GM21825 (cell line): ENCODE measurements around the gene RPL35.

Experiments used
- ATAC-seq: cut with Tn5 transposase; IDR thresholded peaks from one replicate; pipeline ENCODE4 v1.9.1; 2021; ENCODE audit warnings: mild to moderate bottlenecking, moderate library complexity; ENCODE audit not compliant: unreplicated experiment

Gene RPL35

GRCh38 chr9:124877021-124877782 is 15.4 kb upstream of the RPL35 start:
- ATAC-seq: no peak

DNA sequence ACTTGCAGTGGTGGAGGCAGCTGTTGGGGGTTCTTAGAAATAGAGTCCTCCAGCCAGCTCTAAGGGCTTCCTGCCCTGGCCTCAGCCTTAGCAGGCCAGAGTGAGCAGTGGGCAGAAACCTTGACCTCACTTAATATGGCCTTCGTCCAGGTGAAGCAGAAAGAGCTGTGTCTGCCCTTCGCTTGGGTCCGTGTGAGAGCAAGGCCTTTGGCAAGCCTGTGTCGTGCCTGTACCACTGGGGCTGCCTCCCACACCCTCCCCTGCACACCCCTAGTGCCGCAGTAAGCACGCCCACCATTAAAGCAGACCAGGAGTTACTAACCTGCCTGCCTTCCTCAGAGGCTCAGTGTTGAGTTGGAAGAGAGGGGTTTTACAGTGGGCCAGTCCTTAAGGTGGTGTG is 13.7 kb upstream of the RPL35 start:
- ATAC-seq: no peak

DNA sequence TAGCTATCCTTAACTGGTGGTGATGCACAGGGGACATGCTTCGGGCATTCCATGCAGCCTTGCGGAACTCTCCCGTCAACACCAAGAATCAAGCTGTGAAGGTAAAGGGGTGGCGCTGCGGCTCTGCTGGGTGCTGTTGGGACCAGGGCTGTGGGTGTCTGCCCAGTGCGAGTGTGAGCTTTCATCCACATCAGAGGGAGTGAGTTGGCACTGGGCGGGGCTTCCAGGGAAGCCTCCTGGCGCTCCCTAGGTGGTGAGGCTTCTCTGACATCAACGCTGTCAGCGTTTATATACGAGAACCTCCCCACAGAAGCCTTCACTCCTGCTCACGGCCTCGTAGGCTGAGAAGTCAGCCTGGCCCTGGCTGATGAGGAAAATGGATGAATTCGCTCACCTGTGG is 11.9 kb upstream of the RPL35 start:
- ATAC-seq: no peak

GRCh38 chr9:124871156-124871561 is 9.4 kb upstream of the RPL35 start:
- ATAC-seq: no peak

- no peak for ATAC-seq
Observed at GRCh38 chr9:124870723-124871122, 9.0 kb upstream of the RPL35 start.

DNA sequence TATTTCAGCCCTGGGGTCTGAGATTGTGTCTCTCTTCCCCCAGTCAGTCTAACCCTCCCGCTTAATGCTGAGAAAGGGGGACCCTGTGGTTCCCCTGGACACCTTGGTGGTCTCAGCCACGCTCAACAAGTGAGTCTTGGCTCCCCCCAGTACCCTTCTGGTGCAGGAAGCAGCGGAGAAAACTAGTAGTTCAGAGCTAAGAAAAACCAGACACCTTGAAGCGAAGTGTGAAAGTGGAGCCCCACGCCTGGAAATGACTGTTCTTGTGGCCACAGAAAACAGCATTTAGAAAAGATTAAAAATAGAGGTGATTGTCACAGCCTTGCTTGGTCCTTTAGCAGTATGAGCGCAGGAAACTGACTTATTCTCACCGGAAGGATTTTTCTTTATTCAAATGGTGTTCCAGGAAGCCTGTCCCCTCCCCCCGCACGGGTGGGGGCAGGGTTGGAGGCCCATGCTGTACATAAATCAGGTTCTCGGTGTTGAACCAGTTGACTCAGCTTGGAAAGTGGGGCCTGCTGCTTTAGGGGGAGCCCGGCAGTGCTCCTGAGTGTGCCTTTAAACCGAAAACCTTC is 8.3 kb upstream of the RPL35 start:
- ATAC-seq: peak; percentile 40

DNA sequence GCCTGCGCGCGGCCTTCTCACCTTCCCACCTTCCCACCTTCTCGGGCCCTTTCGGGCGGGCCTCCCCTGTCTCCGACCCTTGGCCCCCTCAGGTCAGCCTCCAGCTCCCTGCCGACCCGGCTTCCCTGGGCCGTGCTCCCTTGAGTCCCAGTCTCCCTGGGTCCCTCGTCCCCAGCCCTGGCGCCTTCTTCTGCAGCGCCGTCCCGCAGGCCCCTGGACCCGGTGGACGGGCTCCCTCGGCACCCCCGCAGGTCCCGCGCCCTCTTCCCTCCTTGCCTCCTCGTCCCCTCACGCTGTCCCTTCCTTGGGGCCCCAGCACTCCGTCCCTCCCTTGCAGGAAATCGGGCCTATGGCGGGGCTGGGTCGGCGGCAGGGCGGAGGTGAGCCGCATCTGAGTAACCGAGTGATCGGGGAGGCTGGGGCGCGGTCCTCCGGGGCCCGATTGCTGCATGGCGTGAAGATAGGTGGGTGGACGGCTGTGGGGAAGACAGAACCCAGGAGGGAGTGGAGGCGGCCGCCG is 7.8 kb upstream of the RPL35 start:
- peak; percentile 1 for ATAC-seq

DNA sequence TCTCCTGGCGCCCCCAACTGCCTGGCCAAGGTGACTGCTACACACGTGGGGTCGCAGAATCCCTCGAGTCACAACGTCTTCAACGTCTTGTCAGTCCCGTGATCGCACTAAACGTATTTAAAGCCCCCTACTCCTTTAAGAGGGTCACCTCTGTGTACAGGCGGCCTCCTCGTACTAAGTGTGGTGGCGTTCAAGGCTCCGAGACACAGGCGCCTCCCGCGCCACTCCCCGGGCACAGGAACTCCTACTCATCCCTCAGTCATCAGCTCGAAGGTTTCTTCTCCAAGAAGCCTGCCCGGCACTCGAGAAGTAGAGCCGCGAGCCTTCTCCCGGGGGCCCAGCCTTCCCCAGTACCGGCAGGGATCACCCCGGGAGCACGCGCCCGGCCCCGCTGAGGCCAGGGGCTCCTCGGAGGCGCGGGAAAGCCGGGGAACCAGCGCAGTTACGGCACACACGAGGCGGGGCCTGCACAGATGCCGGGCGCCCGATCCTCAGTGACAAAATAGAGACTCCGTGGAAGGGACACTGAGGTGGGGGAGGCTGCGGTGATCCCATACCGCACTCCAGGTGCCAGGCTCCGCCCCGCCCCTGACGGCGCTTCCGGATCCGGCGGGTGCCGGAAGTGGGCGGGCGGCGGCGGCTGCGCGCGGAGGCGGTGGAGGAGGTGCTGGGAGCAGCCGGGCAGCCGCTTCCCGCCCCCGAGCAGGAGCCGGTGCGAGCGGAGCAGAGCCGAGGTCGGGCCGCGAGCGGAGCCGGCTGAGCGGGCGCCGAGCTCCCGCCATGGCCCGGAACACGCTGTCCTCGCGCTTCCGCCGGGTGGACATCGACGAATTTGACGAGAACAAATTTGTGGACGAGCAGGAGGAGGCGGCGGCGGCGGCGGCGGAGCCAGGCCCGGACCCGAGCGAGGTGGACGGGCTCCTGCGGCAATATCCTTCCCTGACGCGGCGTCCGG is 7.0 kb upstream of the RPL35 start:
- ATAC-seq: peak; percentile 70

GRCh38 chr9:124863371-124863871 is 1.7 kb upstream of the RPL35 start:
- no peak for ATAC-seq

DNA sequence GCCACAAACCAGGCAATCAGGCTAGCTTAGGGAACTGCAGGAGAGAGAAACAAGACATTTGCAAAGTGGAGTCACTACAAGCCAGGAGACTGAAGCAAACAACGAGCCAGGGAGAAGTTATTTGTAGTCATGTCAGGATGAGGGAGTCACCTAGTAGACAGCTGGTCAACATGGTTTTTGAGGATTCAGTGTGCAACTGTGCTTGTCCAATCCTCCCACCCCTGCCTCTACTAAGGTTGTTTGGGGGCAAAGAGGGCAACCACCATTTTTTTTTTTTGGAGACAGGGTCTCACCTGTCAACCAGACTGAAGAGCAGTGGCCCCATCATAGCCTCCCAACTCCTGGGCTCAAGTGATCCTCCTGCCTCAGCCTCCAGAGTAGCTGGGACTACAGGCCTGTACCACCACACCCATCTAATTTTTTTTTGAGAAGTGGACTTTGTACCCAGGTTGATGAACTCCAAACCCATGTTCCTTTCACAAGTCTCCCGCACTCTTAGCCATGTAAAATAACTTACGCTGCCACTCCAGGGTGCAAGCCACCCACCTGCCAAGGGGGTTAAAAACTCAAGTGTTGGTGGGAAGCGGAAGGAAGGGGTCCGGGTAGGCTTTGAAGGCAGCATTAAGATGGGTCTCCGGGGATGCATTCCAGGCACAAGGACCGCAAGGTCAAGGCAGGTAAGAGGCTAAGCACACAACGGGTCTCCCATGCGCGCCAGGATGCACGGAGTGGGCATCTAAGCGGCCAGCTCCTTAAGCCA is 995 bp downstream of the RPL35 start:
- ATAC-seq: no peak

DNA sequence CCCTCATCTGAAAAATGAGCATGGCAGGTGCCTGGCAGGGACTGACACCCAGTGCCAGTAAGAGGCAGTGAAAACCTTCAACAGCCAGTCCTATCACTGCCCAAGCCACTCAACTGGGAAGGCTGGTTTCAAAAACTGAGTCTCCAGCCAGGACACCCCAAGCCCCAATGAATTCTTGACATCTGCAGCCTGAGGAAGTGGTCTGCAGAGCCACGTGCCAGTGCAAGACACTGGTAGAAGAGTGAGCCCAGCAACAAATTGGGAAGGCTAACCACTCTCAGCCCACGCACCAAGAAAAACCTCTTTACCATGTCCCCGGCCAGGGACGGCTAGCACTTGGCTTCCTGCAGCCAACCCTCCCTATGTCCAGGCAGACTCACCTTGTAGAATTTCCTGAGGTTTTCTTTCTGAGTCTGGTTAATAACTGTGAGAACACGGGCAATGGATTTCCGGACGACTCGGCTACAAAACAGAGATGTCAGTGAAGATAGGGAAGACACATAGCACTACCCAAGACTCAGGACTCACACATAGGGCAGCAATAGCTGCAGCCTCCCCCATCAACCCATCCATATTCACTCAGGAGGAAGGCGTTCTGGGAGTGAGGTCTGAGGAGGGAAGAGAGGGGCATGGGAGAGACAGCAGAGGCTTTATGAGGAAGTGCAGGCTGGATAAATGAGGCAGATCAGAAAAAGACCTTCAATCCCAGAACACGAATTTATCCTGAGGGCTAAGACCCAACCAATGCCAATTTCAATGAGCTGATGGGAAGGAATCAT is 1.8 kb downstream of the RPL35 start:
- no peak for ATAC-seq

- ATAC-seq: no peak
Observed at GRCh38 chr9:124858330-124859046, 3.3 kb downstream of the RPL35 start.

GRCh38 chr9:124857533-124858162 is 4.1 kb downstream of the RPL35 start:
- ATAC-seq: no peak

- ATAC-seq: no peak
Observed at GRCh38 chr9:124855944-124856765, 5.6 kb downstream of the RPL35 start.

- ATAC-seq: no peak
Observed at GRCh38 chr9:124855566-124855943, 6.2 kb downstream of the RPL35 start.

DNA sequence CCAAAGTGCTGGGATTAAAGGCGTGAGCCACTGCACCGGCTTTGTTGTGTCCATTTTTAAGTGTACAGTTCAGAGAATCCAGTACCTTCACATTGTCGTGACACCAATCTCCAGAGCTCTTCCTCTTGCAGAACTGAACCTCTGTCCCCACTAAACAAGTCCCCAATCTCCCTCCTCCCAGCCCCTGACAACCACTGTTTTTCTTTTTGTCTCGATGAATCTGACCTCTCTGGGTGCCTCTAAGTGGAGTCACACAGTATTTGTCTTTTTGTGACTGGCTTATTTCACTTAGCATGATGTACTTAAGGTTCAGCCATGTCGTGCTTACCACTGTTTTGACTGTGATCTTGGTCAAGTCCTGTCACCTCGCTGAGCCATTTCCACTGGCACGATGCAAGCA is 6.9 kb downstream of the RPL35 start:
- ATAC-seq: no peak

DNA sequence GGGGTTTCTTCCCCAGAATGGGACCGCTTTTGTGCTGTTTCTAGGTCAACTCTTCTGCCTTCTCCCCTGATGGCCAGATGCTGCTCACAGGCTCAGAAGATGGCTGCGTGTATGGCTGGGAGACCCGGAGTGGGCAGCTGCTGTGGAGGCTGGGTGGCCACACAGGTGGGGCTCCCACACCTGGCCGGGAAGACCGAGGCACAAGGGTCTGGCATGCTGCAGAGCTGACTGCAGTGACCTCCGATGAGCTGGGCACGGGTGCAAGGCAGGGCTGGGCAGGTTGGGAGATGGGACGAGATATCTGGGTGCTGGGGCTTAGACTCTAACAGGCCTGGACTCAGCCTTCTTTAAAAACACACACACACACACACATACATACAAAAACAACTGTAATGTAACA is 7.6 kb downstream of the RPL35 start:
- ATAC-seq: no peak

DNA sequence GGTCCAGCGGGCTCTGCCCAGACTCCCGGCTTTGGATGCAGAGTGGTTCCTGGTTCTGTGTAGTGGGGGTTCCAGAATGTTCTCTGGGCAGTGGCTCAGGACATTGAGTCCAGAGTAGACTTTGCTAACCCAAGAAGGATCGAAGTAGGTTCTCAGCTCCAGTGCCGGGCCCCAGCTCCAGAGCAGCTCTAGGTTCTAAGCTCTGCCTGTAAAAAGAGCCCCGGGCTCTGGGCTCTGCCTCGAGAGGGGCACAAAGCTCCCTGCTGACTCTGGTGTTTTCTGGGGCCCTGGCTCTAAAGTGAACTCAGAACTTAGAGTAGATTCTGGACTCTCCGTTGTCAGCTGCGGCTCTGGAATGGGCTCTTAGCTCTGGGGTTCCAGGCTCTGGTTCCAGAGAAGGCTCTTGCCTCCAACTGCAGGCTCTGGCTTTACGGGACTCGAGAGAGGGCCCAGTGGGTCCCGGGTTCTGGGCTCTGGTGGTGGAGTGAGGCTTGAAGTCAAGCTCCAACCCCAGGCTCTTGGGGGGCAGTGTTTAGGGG is 8.1 kb downstream of the RPL35 start:
- no peak for ATAC-seq
